ENCODE data around the gene PLCH2. TPM values are rescaled to one million over a fixed set of nuclear protein-coding genes. Genes with fewer than 3 reads are reported as not detected.

The PLCH2 gene
- total and polyA plus RNA-seq, 2 of the 13 experiments (the other 11 are each of a cell fraction or from before 2014, with no cell fraction given), result 0.15 to 0.67 TPM

DNA sequence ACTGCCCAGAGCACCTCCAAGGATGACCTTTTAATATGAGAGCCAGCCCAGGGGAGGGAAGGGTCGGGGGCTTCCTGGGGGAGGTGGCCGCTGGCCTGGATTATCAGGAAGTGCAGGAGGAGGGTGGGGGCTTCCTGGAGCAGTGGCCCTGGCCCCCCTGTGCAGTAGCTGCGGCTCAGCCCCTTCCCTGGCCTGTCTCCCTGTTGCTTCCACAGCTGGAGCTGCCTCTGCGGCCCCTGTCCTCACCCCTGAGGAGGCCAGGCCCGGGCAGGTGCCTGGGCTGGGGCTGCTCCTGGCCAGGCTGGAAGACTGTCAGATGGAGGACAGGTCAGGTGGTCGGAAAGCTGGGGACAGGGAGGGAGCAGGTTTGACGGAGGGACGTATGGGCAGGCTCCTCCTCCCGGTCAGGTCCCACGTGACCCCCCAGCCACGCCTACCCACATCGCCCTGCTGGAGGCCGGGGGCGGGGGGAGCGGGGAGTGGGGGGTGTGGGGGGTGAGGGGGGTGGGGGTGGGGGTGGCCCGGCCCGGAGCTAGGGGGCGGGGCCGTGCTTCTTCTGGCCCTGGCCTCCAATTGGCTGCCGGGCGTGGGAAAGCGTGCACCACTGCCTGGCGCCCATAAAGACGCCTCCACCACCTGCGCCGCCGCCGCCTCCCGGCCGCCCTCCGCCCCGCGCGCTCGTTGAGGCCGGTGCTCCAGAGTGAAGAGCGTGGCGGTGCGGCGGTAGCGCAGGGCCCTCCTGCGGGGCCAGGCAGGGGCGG, 69.8 kb downstream of the PLCH2 start (continued):
- TF ChIP-seq, protein P1, sequence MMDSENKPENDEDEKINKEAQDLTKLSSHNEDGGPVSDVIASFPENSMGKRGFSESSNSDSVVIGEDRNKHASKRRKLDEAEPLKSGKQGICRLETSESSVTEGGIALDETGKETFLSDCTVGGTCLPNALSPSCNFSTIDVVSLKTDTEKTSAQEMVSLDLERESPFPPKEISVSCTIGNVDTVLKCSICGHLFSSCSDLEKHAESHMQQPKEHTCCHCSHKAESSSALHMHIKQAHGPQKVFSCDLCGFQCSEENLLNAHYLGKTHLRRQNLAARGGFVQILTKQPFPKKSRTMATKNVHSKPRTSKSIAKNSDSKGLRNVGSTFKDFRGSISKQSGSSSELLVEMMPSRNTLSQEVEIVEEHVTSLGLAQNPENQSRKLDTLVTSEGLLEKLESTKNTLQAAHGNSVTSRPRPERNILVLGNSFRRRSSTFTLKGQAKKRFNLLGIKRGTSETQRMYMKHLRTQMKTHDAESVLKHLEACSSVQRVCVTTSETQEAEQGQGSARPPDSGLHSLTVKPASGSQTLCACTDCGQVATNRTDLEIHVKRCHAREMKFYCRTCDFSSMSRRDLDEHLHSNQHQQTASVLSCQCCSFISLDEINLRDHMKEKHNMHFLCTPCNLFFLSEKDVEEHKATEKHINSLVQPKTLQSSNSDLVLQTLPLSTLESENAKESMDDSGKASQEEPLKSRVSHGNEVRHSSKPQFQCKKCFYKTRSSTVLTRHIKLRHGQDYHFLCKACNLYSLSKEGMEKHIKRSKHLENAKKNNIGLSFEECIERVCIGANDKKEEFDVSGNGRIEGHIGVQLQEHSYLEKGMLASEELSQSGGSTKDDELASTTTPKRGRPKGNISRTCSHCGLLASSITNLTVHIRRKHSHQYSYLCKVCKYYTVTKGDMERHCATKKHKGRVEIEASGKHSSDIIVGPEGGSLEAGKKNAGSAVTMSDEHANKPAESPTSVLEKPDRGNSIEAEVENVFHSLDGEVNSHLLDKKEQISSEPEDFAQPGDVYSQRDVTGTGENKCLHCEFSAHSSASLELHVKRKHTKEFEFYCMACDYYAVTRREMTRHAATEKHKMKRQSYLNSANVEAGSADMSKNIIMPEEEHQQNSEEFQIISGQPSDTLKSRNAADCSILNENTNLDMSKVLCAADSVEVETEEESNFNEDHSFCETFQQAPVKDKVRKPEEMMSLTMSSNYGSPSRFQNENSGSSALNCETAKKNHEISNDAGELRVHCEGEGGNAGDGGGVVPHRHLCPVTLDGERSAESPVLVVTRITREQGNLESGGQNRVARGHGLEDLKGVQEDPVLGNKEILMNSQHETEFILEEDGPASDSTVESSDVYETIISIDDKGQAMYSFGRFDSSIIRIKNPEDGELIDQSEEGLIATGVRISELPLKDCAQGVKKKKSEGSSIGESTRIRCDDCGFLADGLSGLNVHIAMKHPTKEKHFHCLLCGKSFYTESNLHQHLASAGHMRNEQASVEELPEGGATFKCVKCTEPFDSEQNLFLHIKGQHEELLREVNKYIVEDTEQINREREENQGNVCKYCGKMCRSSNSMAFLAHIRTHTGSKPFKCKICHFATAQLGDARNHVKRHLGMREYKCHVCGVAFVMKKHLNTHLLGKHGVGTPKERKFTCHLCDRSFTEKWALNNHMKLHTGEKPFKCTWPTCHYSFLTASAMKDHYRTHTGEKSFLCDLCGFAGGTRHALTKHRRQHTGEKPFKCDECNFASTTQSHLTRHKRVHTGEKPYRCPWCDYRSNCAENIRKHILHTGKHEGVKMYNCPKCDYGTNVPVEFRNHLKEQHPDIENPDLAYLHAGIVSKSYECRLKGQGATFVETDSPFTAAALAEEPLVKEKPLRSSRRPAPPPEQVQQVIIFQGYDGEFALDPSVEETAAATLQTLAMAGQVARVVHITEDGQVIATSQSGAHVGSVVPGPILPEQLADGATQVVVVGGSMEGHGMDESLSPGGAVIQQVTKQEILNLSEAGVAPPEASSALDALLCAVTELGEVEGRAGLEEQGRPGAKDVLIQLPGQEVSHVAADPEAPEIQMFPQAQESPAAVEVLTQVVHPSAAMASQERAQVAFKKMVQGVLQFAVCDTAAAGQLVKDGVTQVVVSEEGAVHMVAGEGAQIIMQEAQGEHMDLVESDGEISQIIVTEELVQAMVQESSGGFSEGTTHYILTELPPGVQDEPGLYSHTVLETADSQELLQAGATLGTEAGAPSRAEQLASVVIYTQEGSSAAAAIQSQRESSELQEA (CRISPR knock-in tag; IDR thresholded peaks at IDR 0.05; ENCODE audit: not compliant biosample characterization), result no peak
- TF ChIP-seq ESRRA (CRISPR knock-in tag; IDR thresholded peaks at IDR 0.05; ENCODE audit: low read depth) (no peak), ZNF496 (CRISPR knock-in tag; IDR thresholded peaks at IDR 0.05; ENCODE audit: insufficient replicate concordance) (no peak), ZNF619 (CRISPR knock-in tag; IDR thresholded peaks at IDR 0.05) (no peak), KLF9 (CRISPR knock-in tag; IDR thresholded peaks at IDR 0.05; ENCODE audit: low read depth) (no peak), HOXA5 (CRISPR knock-in tag; IDR thresholded peaks at IDR 0.05) (peak; percentile 50; the same call in 1 of the 2 replicates), ZNF709 (CRISPR knock-in tag; IDR thresholded peaks at IDR 0.05) (no peak; the same call in 1 of the 2 replicates), NRL (CRISPR knock-in tag; IDR thresholded peaks at IDR 0.05; ENCODE audit: borderline replicate concordance) (no peak), GATAD1 (CRISPR knock-in tag; IDR thresholded peaks at IDR 0.05) (no peak), ZNF460 (CRISPR knock-in tag; IDR thresholded peaks at IDR 0.05; ENCODE audit: borderline replicate concordance) (peak; percentile 94), NKX3-1 (CRISPR knock-in tag; IDR thresholded peaks at IDR 0.05) (no peak), RFXANK (CRISPR knock-in tag; IDR thresholded peaks at IDR 0.05) (no peak), ZNF713 (CRISPR knock-in tag; IDR thresholded peaks at IDR 0.05) (no peak), ZNF761 (CRISPR knock-in tag; conservative IDR thresholded peaks at IDR 0.05) (no peak), NBN (conservative IDR thresholded peaks at IDR 0.05) (no peak), ERF (CRISPR knock-in tag; IDR thresholded peaks at IDR 0.05) (no peak; the same call in 1 of the 2 replicates)
- TF ChIP-seq, protein P2, sequence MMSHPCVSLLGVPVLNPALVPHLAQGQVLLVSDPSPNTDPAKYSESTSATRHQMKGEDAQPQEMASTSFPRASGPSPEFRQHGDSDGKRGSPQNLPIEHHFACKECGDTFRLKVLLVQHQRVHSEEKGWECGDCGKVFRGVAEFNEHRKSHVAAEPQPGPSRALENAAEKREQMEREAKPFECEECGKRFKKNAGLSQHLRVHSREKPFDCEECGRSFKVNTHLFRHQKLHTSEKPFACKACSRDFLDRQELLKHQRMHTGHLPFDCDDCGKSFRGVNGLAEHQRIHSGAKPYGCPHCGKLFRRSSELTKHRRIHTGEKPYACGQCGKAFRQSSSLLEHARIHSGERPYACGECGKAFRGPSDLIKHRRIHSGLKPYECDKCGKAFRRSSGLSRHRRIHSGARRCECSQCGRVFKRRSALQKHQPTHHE (CRISPR knock-in tag; IDR thresholded peaks at IDR 0.05; ENCODE audit: borderline replicate concordance), result 0 out of 2 replicates have a peak, but pooled peaks have one; percentile 16
- TF ChIP-seq, protein P3, sequence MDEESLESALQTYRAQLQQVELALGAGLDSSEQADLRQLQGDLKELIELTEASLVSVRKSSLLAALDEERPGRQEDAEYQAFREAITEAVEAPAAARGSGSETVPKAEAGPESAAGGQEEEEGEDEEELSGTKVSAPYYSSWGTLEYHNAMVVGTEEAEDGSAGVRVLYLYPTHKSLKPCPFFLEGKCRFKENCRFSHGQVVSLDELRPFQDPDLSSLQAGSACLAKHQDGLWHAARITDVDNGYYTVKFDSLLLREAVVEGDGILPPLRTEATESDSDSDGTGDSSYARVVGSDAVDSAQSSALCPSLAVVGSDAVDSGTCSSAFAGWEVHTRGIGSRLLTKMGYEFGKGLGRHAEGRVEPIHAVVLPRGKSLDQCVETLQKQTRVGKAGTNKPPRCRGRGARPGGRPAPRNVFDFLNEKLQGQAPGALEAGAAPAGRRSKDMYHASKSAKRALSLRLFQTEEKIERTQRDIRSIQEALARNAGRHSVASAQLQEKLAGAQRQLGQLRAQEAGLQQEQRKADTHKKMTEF (CRISPR knock-in tag; IDR thresholded peaks at IDR 0.05), result no peak; the same call in 1 of the 2 replicates

Data from HepG2 (cell line).